ENCODE results near the gene FAM168B. TPM values are rescaled to one million over a fixed set of nuclear protein-coding genes. Genes with fewer than 3 reads are reported as not detected.

Gene FAM168B
- total RNA-seq, 1 experiment from 2014 or later: 69.6 TPM

GRCh38 chr2:131015764-131016163 is 77.5 kb downstream of the FAM168B start:
- in situ Hi-C loops (cut with HindIII; ENCODE audit: low pct_unique_long_range_greater_than_20kb, low sequenced_read_pairs): no loop called here
- DNase-seq (ENCODE audit: low read depth, low spot score): no peak

GRCh38 chr2:131014141-131014540 is 79.1 kb downstream of the FAM168B start:
- in situ Hi-C loops (cut with HindIII; ENCODE audit: low pct_unique_long_range_greater_than_20kb, low sequenced_read_pairs): no loop called here
- no peak for DNase-seq (ENCODE audit: low read depth, low spot score)

DNA sequence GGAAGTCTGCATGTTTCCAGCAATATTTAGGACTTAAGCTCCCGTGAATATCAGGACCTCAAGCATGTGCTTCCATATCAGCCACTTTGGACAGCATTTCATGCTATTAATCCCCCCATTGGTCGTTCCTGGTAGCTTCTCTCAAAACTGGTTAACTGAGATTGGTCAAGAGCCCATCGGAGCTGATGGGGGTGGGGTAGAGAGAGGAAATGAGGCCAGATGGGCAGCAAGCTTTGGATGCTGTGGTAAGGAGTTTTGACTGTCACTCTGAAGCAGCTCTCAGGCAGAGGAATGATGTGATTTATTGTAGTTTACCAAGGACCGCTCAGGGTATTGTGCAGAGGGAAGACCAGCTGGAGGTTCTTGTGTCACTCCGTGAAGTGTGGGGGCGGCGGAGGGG is 81.8 kb downstream of the FAM168B start:
- no peak for DNase-seq (ENCODE audit: low read depth, low spot score)
- in situ Hi-C loops (cut with HindIII; ENCODE audit: low pct_unique_long_range_greater_than_20kb, low sequenced_read_pairs): no loop called here

GRCh38 chr2:131010566-131010965 is 82.7 kb downstream of the FAM168B start:
- DNase-seq (ENCODE audit: low read depth, low spot score): no peak
- in situ Hi-C loops (cut with HindIII; ENCODE audit: low pct_unique_long_range_greater_than_20kb, low sequenced_read_pairs): no loop called here

DNA sequence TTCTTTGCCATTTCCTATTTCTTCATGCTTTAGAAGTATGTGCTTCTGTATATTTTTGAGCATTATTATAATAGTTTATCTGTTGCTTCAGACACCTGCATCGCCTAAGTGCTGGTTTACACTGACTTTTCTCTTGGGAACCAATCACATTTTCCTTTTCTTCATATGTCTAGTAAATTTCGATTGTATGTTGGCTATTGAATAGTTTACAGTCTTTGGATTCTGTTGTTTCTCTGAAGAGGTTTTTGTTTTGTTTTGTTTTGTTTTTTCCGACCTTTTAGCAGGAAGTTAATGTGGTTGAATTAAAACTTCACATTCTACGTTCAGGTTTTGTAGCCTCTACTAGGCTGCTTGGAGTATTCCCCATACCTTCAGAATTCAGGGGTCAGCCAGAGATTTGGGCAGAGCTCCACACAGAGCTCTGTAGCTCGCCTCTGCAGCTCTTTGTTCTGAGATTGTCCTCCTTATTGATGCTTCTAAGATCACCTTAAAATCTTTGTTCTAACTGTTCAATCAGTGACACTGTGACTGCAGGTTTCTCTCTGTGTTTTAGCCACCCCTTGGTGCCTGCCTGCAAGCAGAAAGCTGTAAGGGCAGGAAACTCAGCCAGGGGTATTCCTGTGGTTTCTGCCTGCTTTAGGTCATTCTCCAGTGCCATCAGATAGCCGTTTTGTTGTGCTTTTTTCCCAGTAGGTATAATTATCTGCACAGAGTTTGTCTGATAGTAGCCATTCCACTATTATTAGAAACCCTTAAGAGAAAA is 83.4 kb downstream of the FAM168B start:
- in situ Hi-C loops (cut with HindIII; ENCODE audit: low pct_unique_long_range_greater_than_20kb, low sequenced_read_pairs): no loop called here
- DNase-seq (ENCODE audit: low read depth, low spot score): no peak

DNA sequence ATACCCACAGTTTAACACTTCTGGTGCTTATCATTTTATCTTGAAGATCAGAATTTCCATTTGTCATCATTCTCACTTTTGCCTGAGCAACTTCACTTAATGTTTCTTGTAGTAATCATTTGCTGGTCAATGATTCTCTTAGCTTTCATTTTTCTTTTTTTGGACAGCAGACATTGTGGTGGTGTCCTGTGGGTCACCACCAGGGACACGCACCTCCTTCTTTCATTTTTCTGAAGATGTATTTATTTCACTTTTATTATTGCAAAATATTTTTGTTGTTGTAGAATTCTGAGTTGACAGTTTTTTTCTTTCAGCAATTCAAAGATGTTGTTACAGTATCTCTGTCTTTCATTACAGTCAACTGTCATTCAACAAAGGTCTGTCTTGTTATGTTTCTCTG is 84.3 kb downstream of the FAM168B start:
- in situ Hi-C loops (cut with HindIII; ENCODE audit: low pct_unique_long_range_greater_than_20kb, low sequenced_read_pairs): no loop called here
- DNase-seq (ENCODE audit: low read depth, low spot score): no peak

- DNase-seq (ENCODE audit: low read depth, low spot score): no peak
Observed at GRCh38 chr2:131006561-131006960, 86.7 kb downstream of the FAM168B start.

DNA sequence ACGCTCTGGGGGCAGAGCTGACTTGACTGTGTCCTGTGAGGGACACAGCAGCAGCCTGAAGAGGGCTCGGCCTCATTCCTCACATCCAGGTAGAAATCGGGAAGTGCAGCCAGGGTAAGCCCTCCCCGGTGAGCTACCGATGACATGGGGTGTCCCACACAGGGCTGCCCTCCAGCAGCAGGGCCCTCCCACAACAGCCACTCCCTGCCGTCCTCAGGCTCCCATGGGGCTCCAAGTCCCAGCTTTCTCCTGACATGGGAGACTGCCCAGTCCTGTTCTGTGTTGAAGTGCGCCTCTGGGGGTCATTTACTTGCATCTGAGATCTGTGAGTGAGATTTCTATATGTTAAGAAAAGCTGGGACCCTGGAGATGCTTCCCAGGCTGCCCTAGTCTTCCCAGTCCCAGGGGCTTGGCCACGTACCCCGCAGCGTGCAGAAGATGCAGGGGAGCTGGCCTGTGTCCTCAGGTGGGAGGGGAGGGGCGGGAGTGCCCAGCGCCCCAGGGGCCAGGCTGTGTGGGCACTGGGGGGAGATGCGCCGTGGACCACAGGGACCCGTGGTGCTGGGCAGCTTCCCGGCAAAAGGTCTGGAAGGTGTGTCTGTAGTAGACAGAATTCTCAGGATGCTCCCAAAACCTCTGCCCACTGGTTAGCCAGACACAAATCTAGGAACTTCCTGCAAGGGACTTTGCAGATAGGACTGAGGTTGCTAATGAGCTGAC is 87.9 kb downstream of the FAM168B start:
- DNase-seq (ENCODE audit: low read depth, low spot score): no peak
- in situ Hi-C loops (cut with HindIII; ENCODE audit: low pct_unique_long_range_greater_than_20kb, low sequenced_read_pairs): no loop called here

More at GRCh38 chr2:131006561-131006960, 86.7 kb downstream of the FAM168B start:
- in situ Hi-C loops (cut with HindIII; ENCODE audit: low pct_unique_long_range_greater_than_20kb, low sequenced_read_pairs): no loop called here

DNA sequence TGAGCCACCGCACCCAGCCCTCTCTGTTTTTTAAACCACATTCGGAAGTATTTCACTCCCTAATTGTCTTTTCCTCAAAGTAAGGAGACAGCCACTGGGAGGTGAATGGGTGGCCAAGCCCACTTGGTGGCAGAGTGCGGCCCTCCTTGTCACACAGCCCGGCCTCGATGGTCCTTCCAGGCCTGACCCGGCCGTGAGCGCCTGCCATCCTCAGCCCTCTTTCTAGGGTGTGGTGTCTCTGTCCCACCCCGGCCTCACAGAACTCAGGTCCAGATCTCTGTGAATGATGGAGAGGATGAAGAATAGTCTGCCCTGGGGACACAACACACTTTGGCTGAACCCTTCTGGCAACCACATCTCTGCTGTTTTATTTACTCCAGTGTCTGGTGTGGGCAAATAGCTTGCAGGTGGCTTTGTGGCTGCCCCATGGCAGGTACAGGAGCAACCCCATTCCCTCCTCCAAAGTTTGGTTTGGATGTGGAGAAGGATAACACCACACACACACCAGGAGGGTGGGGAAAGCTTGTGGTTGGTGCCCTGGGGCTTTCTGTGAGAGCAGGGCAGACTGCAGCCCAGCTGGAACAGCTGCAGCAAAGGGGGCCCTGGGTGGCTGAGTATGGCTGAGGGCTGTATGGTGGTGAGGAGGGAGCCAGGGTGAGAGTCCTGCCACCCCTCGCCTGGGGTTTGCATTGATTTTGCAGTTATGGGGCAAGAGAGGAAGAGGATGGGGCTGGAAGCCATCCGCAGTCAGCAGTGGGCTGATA is 88.6 kb downstream of the FAM168B start:
- DNase-seq (ENCODE audit: low read depth, low spot score): no peak

GRCh38 chr2:130998561-130998960 is 94.7 kb downstream of the FAM168B start:
- in situ Hi-C loops (cut with HindIII; ENCODE audit: low pct_unique_long_range_greater_than_20kb, low sequenced_read_pairs): no loop called here
- DNase-seq (ENCODE audit: low read depth, low spot score): no peak

More for the DNA sequence above, 88.6 kb downstream of the FAM168B start:
- in situ Hi-C loops (cut with HindIII; ENCODE audit: low pct_unique_long_range_greater_than_20kb, low sequenced_read_pairs): no loop called here

Other genes with a start within 250 kb of the FAM168B start
- 116 and 117 TPM in 2 replicates for gene PLEKHB2, start 11.9 kb upstream of the FAM168B start, total RNA-seq (2014; rRNA removed; shearing (Covaris generic))
- not detected in 2 replicates for gene POTEE, start 116.1 kb upstream of the FAM168B start, total RNA-seq (2014; rRNA removed; shearing (Covaris generic))